AG04450 (cell line): Measurements from ENCODE around the gene HAGHL. TPM values are rescaled to one million over a fixed set of nuclear protein-coding genes. Genes with fewer than 3 reads are reported as not detected.

ENCODE experiments used
- CTCF ChIA-PET: fragments of 300-600, 350-600 bp; formaldehyde crosslinking; extraction: SDS; loops from one replicate; lab custom pipeline; 2022; ENCODE audit warnings: antibody characterized with exemption, inconsistent platforms; lab: Charles Lee
- POLR2A ChIA-PET: fragments of 350-600 bp; formaldehyde crosslinking; extraction: SDS; loops from one replicate; lab custom pipeline; 2021; ENCODE audit warnings: antibody characterized with exemption, inconsistent platforms; lab: Yijun Ruan, JAX
- DNase-seq: peaks from one replicate; pipeline ENCODE4 v3.0.0-alpha.2; 2011; ENCODE audit warnings: low read depth, low spot score
- H3K27ac ChIP-seq: one replicate; pipeline ENCODE4 v1.5.1; 2012; ENCODE audit warnings: low read depth, low read length, control low read depth
- H3K27me3 ChIP-seq: one replicate; pipeline ENCODE4 v1.6.0; 2012; ENCODE audit warnings: low read length; ENCODE audit not compliant: control insufficient read depth, insufficient read depth
- H3K4me3 ChIP-seq: 2 replicates; pipeline ENCODE4 v1.5.1; 2011; ENCODE audit warnings: mild to moderate bottlenecking, low read depth, low read length, control low read depth
- H3K9me3 ChIP-seq: 2 replicates; pipeline ENCODE4 v1.5.1; 2012; ENCODE audit warnings: low read length; ENCODE audit not compliant: control insufficient read depth, insufficient read depth
- polyA plus RNA-seq: library from polyadenylated mRNA; depleted of rRNA; stranded (reverse); fragments of >200 nt; gene quantifications from 2 replicates; pipeline ENCODE4 v1.2.3, GENCODE V29; 2011
- TF ChIP-seq, protein P1 (sequence below): IDR thresholded peaks from 2 replicates; pipeline ENCODE4 v1.5.1; 2011; ENCODE audit warnings: low read depth, low read length, control low read depth, inconsistent platforms

The HAGHL gene
- polyA plus RNA-seq, 1 experiment, result 4.2 TPM

DNA sequence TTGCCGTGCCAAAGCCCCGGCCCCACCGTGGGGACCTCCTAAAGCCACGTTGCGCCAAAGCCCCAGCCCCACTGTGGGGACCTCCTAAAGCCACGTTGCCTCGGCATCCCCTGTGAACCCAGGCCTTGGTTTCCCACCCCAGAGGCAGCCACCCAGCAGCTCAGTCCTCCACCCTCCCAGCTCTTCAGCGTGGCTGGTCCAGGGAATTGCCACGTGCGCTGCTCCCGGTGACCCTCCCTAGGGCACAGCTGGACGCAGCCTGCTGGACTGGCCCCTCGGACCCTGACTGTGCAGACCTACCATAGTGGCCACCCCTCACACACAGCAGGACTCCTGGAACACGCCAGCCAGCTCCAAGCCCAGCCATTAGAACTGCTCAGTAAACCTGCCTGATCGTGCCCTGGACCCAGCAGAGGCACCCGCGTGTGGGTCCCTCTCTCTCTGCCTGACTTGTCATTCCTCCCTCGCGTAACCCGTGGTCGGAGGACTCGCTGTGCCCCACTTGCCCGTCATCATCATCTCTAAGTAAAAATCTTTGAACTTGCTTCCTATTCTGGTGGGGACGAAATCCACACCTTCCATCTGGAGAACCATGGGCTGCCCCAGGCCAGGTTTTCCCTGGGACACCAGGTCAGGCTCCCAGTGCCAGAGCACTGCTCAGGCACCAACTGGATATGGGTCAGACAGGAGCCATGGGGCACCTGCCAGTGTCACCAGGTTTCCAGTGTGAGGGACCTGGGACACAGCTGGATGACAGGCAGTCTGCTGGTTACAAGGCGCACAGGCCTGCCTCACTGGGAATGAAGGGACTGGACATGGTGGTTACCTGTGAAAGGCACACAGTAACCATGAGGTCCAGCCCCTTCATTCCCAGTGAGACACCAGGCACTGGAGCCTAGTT is 8.3 kb downstream of the HAGHL start:
- POLR2A ChIA-PET, result no interaction called here
- Histone ChIP-seq H3K9me3 (no peaks in the 10 kb centered on the region; the same call in 1 of the 2 replicates), H3K27ac (no peak overlapping the region), H3K27me3 (no peaks in the 10 kb centered on the region), H3K4me3 (no peak overlapping the region)
- TF ChIP-seq, protein P1, sequence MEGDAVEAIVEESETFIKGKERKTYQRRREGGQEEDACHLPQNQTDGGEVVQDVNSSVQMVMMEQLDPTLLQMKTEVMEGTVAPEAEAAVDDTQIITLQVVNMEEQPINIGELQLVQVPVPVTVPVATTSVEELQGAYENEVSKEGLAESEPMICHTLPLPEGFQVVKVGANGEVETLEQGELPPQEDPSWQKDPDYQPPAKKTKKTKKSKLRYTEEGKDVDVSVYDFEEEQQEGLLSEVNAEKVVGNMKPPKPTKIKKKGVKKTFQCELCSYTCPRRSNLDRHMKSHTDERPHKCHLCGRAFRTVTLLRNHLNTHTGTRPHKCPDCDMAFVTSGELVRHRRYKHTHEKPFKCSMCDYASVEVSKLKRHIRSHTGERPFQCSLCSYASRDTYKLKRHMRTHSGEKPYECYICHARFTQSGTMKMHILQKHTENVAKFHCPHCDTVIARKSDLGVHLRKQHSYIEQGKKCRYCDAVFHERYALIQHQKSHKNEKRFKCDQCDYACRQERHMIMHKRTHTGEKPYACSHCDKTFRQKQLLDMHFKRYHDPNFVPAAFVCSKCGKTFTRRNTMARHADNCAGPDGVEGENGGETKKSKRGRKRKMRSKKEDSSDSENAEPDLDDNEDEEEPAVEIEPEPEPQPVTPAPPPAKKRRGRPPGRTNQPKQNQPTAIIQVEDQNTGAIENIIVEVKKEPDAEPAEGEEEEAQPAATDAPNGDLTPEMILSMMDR, result no peak
- DNase-seq, result no peak
- CTCF ChIA-PET, result no interaction called here

DNA sequence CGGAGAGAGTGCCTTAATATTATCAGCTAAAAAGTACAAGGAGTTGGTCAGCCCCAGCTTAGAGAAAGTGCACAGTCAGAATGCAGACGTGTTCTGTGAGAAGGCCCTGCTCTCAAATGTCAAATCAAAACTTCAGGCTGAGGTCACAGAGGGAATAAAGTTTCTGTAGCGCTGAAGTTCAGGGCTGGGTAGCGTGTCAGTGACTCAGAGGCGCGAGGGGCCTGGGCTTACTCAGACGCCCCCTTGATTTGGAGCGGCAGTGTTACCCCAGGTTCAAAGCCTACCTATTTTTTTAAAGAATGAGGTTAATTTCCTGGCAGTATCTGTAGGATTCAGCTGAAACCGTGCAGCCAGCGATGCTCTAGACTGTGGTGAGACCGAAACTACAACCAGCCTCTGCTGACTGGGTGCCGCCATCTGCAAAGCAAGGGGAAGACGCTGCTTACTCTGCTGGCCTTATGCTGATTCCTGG is 9.1 kb downstream of the HAGHL start:
- no peak for DNase-seq
- ChIA-PET CTCF (no interaction called here), POLR2A (interaction anchor here (0.7 kb wide), 1 partner anchor 608 kb away, joined by 3 read pairs; no protein-coding TSS in a partner anchor)
- TF ChIP-seq, protein P1, result no peak
- no peak overlapping the region for H3K4me3 ChIP-seq
- no peaks in the 10 kb centered on the region; the same call in 1 of the 2 replicates for H3K9me3 ChIP-seq
- H3K27me3 ChIP-seq, result no peaks in the 10 kb centered on the region
- H3K27ac ChIP-seq, result no peak overlapping the region

DNA sequence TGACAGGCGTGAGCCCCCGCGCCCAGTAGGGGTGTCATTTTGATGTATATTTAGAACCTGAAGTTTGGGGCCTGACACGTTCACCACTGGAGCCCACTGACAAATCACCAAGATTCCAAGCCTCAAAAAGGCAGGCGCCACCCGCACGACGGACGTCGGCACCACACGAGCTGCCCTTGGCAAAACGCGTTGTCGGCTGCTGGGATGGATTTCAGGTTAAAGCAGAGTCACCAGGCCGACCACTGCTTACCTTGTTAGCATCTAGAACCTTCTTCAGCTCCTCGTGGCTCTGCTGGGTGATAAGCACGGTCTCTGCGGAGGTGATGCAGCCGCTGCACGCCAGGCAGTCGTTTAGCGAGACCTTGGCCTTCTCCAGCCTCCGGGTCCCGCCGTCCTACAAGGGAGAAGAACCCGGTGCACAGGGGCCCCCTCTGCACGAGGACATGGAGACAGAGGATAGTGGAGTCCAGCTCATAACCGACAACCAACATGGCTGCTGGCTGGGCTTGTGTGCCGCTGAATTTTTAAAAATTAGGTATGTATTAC is 10.1 kb downstream of the HAGHL start:
- Histone ChIP-seq H3K4me3 (no peak overlapping the region), H3K27me3 (no peaks in the 10 kb centered on the region), H3K27ac (no peak overlapping the region), H3K9me3 (no peaks in the 10 kb centered on the region; the same call in 1 of the 2 replicates)
- POLR2A ChIA-PET, result no interaction called here
- no peak for DNase-seq
- CTCF ChIA-PET, result no interaction called here
- TF ChIP-seq, protein P1, result no peak

DNA sequence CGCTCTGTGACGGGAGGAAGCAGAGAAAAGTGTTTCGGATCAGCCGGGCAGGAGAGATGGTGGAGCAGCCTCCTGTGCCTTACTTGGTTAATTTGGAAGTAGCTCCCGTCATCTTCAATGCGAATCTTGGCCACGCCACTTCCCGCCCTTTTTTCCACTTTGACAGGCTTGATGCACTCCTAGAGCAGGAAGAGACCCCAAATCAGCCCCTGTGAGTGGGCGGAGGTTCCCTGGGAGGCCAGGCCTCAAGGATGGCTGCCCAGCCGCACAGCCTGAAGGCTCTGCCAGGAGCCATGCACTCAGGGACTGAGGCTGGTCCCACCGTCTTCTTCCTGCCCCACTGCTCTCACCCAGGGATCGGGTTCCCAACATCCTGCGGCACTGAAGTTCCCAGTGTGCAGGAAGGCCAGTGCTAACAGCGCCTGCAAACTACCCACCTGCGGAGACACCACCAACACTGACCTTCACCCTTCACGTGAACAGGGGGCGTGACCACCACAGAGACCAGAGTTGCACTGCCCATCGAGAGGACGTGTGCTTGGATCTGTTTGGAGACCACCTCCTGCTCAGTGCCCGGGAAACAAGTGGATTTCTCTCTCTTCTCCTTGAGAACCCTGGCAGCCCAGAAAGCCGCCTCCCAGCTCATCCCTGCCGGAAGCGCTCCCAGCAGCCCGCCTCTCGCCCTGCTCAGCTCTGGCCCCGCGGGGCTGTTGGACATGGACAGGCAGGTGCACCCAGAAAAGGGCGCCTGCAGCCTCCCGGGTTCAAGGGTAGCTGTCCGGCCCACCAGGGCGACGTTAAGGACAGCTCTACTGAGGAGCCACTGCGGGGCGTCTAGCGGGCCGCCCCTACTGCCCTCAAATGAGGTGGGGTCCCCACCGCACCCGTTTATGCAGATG is 12.9 kb downstream of the HAGHL start:
- no peaks in the 10 kb centered on the region for H3K27me3 ChIP-seq
- CTCF ChIA-PET, result interaction anchor here (0.7 to 0.8 kb wide), 2 partner anchors 27 to 45 kb away, joined by 3 to 6 read pairs; no protein-coding TSS in a partner anchor
- TF ChIP-seq, protein P1, result no peak
- H3K4me3 ChIP-seq, result peak overlapping the region; percentile 78
- H3K9me3 ChIP-seq, result no peaks in the 10 kb centered on the region; the same call in 1 of the 2 replicates
- POLR2A ChIA-PET, result no interaction called here
- no peak overlapping the region for H3K27ac ChIP-seq
- DNase-seq, result no peak
